ENCODE results near the gene FBXO10. TPM values are rescaled to one million over a fixed set of nuclear protein-coding genes. Genes with fewer than 3 reads are reported as not detected.

The FBXO10 gene
- total and polyA plus RNA-seq, 2 of the 8 experiments (the other 6 are each of a cell fraction or from before 2014, with no cell fraction given), result 13.1 to 13.9 TPM

DNA sequence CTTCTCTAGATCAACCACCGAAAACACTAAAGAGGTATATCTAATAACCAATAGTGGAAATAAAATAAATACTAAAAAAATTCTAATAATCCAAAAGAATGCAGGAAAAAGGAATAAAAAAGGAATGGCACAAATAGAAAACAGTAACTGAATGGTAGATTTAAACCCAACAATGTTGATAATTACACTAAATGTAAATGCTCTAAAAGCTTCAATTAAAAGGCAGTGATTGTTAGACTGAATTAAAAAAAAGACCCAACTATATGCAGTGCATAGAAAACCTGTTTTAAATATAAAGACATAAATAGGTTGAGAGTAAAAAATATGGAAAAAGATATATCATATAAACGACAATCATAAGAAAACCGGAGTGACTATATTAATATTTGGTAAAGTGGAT, 101.7 kb downstream of the FBXO10 start:
- Histone ChIP-seq H4K91ac (replicated peaks; ENCODE audit: insufficient read length, low read length) (no peak overlapping the region), H2AFZ (ENCODE audit: low read length) (no peak overlapping the region), H3K79me2 (ENCODE audit: control insufficient read depth in 1 of 2, insufficient read depth in 2 of 2, low read length in 2 of 2) (no peaks in the 10 kb centered on the region), H4K5ac (ENCODE audit: insufficient read length, low read depth, low read length) (no peak overlapping the region), H4K8ac (ENCODE audit: extremely low read depth, insufficient read depth, low read length) (no peak overlapping the region), H2BK120ac (replicated peaks; ENCODE audit: low read depth, low read length) (no peak overlapping the region), H3K27ac (ENCODE audit: low read depth, low read length) (no peak overlapping the region), H2AK5ac (ENCODE audit: low read depth, low read length) (no peak overlapping the region), H2BK15ac (ENCODE audit: low read length) (no peak overlapping the region), H3K36me3 (ENCODE audit: control insufficient read depth in 2 of 4, insufficient read depth in 4 of 4, low read length in 3 of 4) (no peaks in the 10 kb centered on the region), H3K14ac (ENCODE audit: insufficient read length) (no peak overlapping the region), H3K4me2 (ENCODE audit: insufficient read depth in 1 of 2, low read depth in 2 of 2, low read length in 2 of 2) (no peak overlapping the region), H3K4ac (replicated peaks; ENCODE audit: insufficient read length, low read depth, low read length) (no peak overlapping the region), H3K79me1 (ENCODE audit: low read depth, low read length) (no peaks in the 10 kb centered on the region), H4K20me1 (replicated peaks in 1 of 2; ENCODE audit: control insufficient read depth in 1 of 2, insufficient read depth in 2 of 2, low read length in 2 of 2) (no peaks in the 10 kb centered on the region), H3K23ac (ENCODE audit: insufficient read length) (no peak overlapping the region), H3K18ac (ENCODE audit: extremely low read depth, low read length) (no peak overlapping the region), H2BK12ac (ENCODE audit: low read depth, low read length) (no peak overlapping the region), H3K23me2 (ENCODE audit: low read depth, low read length) (peaks cover 2% of the 10 kb centered on the region; the same call in 1 of the 2 replicates), H3K56ac (replicated peaks; ENCODE audit: insufficient read length, low read depth, low read length) (no peak overlapping the region), H3K9me3 (ENCODE audit: insufficient read depth in 2 of 2, low read depth in 1 of 2, low read length in 1 of 2) (peaks cover 13 to 15% of the 10 kb centered on the region in 2 experiments; a peak in 3 of 4 replicates), H2BK20ac (ENCODE audit: low read length) (no peak overlapping the region), H3K27me3 (replicated peaks in 1 of 4; ENCODE audit: control insufficient read depth in 3 of 4, extremely low read depth in 1 of 4, insufficient read depth in 3 of 4, low read length in 3 of 4) (no peaks in the 10 kb centered on the region), H3K4me1 (replicated peaks in 1 of 4; ENCODE audit: control insufficient read depth in 3 of 4, insufficient read depth in 4 of 4, low read length in 3 of 4) (peaks cover 2 to 9% (median 3%) of the 10 kb centered on the region in 4 experiments; a peak in 4 of 7 replicates), H2BK5ac (ENCODE audit: low read depth, low read length) (no peak overlapping the region), H3K9ac (replicated peaks in 1 of 4; ENCODE audit: extremely low read depth in 1 of 4, low read depth in 3 of 4, low read length in 3 of 4) (no peak overlapping the region), H3K4me3 (ENCODE audit: extremely low read depth in 1 of 4, insufficient read depth in 2 of 4, low read depth in 3 of 4, low read length in 4 of 4) (no peak overlapping the region; a peak in 1 of 8 replicates)
- 94% methylated on average over 3 of the region's 3 CpGs; no CpG with 5 or more reads in 1 of the 2 experiments for WGBS, 2 experiments (ENCODE audit: extremely low coverage in 1 of 2, insufficient coverage in 1 of 2, insufficient read length in 1 of 2, insufficient replicate concordance in 2 of 2, low coverage in 1 of 2, low lambda C conversion rate in 2 of 2, missing lambda C conversion rate in 1 of 2)
- TF ChIP-seq KDM1A (IDR thresholded peaks at IDR 0.05; ENCODE audit: borderline replicate concordance, low read length) (peak; percentile 73; the same call in 1 of the 2 replicates), RFX5 (IDR thresholded peaks at IDR 0.05; ENCODE audit: borderline replicate concordance, low read depth, low read length) (no peak)
- POLR2A ChIA-PET (ENCODE audit: partially characterized antibody), result interaction anchor here (2.2 kb wide), 1 partner anchor 9 kb away, joined by 12 read pairs; the partner anchor contains the start of gene ZBTB5
- DNase-seq (ENCODE audit: low read depth in 1 of 2, low spot score in 2 of 2) (no peak), FAIRE-seq (no peak)
- CTCF ChIA-PET (ENCODE audit: partially characterized antibody), result interaction anchor here (1.2 kb wide), 1 partner anchor 11 kb away, joined by 3 read pairs; no protein-coding TSS in a partner anchor
